ENCODE results near the gene ARHGEF16.

DNA sequence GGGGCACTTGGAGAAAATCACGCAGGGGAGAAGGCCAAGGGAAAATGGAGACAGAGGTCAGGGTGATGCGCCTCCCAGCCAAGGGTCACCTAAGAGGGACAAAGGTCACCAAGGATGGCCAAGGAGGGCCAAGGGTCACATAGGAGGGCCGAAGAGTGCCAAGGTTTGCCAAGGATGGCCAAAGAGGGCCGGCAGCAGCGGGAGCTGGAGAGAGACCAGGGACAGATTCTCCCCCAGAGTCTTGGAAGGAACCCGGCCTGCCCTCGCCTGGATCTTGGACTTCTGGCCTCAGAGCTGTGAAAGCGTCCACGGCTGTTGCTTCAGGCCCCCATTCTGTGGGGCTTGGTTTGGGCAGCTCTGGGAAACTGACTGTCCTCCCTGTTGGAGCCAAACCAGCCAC lies 25.6 kb upstream of the ARHGEF16 start:
- TF ChIP-seq POLR2A (IDR thresholded peaks at IDR 0.05) (no peak), CTCF (IDR thresholded peaks at IDR 0.05) (no peak)

All from body of pancreas (tissue), 4 donors.